ENCODE measurements around the gene SLC6A11. TPM values are rescaled to one million over a fixed set of nuclear protein-coding genes. Genes with fewer than 3 reads are reported as not detected.

SLC6A11 gene
- total and polyA plus RNA-seq, 2 donors (not counting 3 experiments of a cell fraction or from before 2014, with no cell fraction given): not detected

DNA sequence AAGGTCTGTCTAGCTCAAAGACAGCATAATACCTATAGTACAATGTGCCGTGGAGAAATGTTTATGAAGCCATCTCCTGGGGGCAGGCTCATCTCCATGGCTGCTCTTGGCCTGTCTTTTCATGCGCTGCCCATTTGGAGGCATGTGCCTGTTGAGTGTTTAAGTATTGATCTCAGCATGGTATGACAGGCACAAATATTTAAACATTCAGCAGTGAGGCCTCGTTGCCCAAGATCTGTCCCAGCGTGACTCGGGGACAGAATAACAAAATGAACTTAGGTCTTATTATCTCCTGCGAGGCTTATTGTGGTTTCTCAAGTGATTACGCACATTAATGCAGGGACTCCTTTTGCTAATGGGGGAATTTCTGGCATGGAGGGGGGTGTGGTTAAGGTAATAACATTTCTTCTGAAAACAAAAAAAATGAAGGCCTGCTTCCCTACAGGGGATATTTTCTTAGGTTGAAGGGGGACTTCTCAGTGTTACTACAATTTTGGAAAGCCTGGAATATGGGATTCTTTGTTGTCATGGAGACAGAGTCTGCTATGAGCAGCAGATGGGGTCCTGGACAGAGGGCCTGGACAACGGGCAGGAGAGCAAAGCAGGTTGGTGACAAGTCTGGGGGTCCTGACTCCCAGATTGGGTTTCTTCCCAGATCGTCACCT, 172.1 kb downstream of the SLC6A11 start:
- H4K20me1 ChIP-seq (replicated peaks; ENCODE audit: control insufficient read depth, extremely low read depth, insufficient read depth, low read length): no peaks in the 10 kb centered on the region
- no TSS peak for BruUV-seq (replicated peaks)
- H3K36me3 ChIP-seq (ENCODE audit: control insufficient read depth in 2 of 2, extremely low read depth in 1 of 2, insufficient read depth in 2 of 2, low read length in 2 of 2): no peaks in the 10 kb centered on the region
- H3K4me1 ChIP-seq (ENCODE audit: control insufficient read depth, extremely low read depth, insufficient read depth, low read length): peaks cover 2% of the 10 kb centered on the region
- FAIRE-seq (no peak), DNase-seq (ENCODE audit: low read depth, low spot score) (no peak)
- H3K4me3 ChIP-seq (replicated peaks in 1 of 3; ENCODE audit: insufficient read depth in 1 of 3, low read depth in 1 of 3, low read length in 3 of 3): no peak overlapping the region
- H3K27me3 ChIP-seq (ENCODE audit: control insufficient read depth in 2 of 2, insufficient read depth in 2 of 2, low read length in 2 of 2): peaks cover 18 to 26% of the 10 kb centered on the region in 2 experiments
- no peaks in the 10 kb centered on the region for H3K9me1 ChIP-seq (replicated peaks; ENCODE audit: control insufficient read depth, extremely low read depth, insufficient read depth, low read length)
- intact Hi-C loops (cut with micrococcal nuclease) (no loop called here), dilution Hi-C loops (cut with MboI; ENCODE audit: extremely low pct_ligation_motif_present, low sequenced_read_pairs) (no loop called here)
- no peaks in the 10 kb centered on the region for H3K79me2 ChIP-seq (ENCODE audit: control insufficient read depth, insufficient read depth, low read length)
- H3K4me2 ChIP-seq (ENCODE audit: insufficient read depth, low read length): no peak overlapping the region
- H3K27ac ChIP-seq (ENCODE audit: insufficient read depth, low read depth, low read length): no peak overlapping the region
- ChIA-PET CTCF (no interaction called here), POLR2A (no interaction called here)
- no peak overlapping the region for H3K9ac ChIP-seq (replicated peaks; ENCODE audit: extremely low read depth, insufficient read depth, low read length)
- TF ChIP-seq, protein P1, sequence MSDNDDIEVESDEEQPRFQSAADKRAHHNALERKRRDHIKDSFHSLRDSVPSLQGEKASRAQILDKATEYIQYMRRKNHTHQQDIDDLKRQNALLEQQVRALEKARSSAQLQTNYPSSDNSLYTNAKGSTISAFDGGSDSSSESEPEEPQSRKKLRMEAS (IDR thresholded peaks at IDR 0.05; ENCODE audit: insufficient read depth, insufficient read length): no peak
- TF ChIP-seq EZH2 (IDR thresholded peaks at IDR 0.05; ENCODE audit: borderline replicate concordance, low read depth, low read length, severe bottlenecking) (no peak), POLR2A (IDR thresholded peaks at IDR 0.05; ENCODE audit: low read depth, low read length) (no peak), MYC (IDR thresholded peaks at IDR 0.05; ENCODE audit: low read depth, low read length) (no peak), JUN (IDR thresholded peaks at IDR 0.05; ENCODE audit: borderline replicate concordance, insufficient read depth, insufficient read length, low read depth) (no peak), POLR2AphosphoS5 (IDR thresholded peaks at IDR 0.05; ENCODE audit: insufficient read depth, low read depth, low read length) (no peak), GATA2 (IDR thresholded peaks at IDR 0.05; ENCODE audit: insufficient read depth, insufficient read length, low read depth, low read length) (no peak), FOS (IDR thresholded peaks at IDR 0.05; ENCODE audit: borderline replicate concordance, insufficient read depth, low read length) (no peak)
- TF ChIP-seq, protein P2, sequence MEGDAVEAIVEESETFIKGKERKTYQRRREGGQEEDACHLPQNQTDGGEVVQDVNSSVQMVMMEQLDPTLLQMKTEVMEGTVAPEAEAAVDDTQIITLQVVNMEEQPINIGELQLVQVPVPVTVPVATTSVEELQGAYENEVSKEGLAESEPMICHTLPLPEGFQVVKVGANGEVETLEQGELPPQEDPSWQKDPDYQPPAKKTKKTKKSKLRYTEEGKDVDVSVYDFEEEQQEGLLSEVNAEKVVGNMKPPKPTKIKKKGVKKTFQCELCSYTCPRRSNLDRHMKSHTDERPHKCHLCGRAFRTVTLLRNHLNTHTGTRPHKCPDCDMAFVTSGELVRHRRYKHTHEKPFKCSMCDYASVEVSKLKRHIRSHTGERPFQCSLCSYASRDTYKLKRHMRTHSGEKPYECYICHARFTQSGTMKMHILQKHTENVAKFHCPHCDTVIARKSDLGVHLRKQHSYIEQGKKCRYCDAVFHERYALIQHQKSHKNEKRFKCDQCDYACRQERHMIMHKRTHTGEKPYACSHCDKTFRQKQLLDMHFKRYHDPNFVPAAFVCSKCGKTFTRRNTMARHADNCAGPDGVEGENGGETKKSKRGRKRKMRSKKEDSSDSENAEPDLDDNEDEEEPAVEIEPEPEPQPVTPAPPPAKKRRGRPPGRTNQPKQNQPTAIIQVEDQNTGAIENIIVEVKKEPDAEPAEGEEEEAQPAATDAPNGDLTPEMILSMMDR (IDR thresholded peaks at IDR 0.05; ENCODE audit: extremely low read depth in 1 of 2, insufficient read depth in 1 of 2, low read depth in 1 of 2, low read length in 2 of 2): no peak
- no peaks in the 10 kb centered on the region for H3K9me3 ChIP-seq (replicated peaks; ENCODE audit: control insufficient read depth, insufficient read depth, low read length)
- no peak overlapping the region for H2AFZ ChIP-seq (ENCODE audit: low read depth, low read length)
